ENCODE results near the gene MATK. TPM values are rescaled to one million over a fixed set of nuclear protein-coding genes. Genes with fewer than 3 reads are reported as not detected.
A peak's percentile ranks its signal among the peaks of the same experiment; 100 is the strongest.

The MATK gene, protein sequence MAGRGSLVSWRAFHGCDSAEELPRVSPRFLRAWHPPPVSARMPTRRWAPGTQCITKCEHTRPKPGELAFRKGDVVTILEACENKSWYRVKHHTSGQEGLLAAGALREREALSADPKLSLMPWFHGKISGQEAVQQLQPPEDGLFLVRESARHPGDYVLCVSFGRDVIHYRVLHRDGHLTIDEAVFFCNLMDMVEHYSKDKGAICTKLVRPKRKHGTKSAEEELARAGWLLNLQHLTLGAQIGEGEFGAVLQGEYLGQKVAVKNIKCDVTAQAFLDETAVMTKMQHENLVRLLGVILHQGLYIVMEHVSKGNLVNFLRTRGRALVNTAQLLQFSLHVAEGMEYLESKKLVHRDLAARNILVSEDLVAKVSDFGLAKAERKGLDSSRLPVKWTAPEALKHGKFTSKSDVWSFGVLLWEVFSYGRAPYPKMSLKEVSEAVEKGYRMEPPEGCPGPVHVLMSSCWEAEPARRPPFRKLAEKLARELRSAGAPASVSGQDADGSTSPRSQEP
- 10 to 100 TPM; 12.7 to 13.7 TPM for total RNA-seq

DNA sequence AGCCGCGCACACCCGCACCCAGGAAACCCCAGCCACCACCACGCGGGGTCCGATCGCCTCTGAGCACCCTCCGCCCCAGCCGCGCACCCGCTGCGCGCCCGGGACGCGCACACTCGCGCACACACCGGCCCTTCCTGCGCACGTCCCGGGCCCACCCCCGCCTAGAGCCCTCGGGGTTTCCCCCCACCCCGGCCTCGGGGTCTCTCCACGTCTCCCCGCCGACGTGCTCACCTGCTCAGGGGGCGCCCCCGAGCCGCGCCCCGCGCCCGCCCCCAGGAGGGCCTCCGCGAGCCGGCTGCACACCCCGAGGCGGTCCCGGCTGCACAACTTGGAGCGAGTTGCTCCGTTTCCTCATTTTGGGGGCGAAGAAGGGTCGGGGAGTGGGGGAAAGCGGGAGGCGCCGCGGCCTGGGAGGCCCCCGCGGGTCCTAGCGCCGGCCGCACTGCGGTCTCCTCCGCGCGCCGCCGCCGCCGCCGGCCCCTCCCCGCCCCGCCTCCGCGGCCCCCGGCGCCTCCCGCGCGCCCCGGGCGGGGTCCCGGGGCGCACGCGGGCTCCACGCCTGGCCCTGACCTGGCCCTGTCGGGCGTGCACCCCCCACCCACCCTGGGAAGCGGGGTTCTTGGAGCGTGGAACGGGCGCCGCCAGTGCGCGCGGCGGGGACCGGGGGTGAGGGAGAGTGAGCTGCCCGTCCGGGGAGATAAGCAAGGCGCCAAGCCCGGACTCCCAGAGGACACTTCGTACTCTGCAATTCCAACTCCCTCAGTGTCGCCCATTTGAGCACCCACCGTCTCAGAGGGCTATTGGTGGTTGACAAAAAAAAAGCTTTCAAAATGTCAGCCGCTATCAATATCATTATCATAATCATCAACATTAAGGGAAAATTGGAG is at the start of gene MATK:
Gene MATK (minus strand): TSS at position 444 of the 887 bp plus-strand sequence. CDS start 1,246 bp downstream, outside the sequence.
- Mint-ChIP-seq H3K27ac (no peak within 1 kb of the TSS), H3K36me3 (ENCODE audit: low read depth) (peaks cover 27% of the 10 kb centered on the region), H3K4me1 (ENCODE audit: low read depth) (peaks cover 7% of the 10 kb centered on the region), H3K4me3 (peak within 1 kb of the TSS; percentile 79), H3K9me3 (peaks cover 16% of the 10 kb centered on the region), H3K27me3 (ENCODE audit: low read depth) (no peaks in the 10 kb centered on the region)
- DNase-seq, result peak; percentile 14
- intact Hi-C loops (cut with micrococcal nuclease), result no loop called here
- CTCF ChIA-PET, result interaction anchor here (0.6 to 1.1 kb wide), 2 partner anchors 22 to 36 kb away, joined by 3 to 4 read pairs; no protein-coding TSS in a partner anchor

DNA sequence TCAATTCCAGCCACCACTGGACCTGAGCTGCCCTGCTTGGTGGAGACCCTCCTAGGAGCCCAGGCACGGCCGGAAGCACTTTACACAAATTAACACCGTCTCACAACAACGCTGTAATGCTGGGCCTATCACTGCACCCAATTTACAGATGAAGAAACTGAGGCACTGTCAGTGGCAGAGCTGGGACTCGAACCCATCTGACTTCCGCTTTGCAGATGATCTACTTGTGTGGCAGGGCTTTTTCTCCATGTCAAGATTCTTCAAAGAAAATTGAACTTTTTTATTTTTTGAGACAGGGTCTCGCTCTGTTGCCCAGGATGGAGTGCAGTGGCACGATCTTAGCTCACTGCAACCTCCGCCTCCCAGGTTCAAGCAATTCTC is 48.9 kb upstream of the MATK start:
- peaks cover 4% of the 10 kb centered on the region for H3K4me1 Mint-ChIP-seq (ENCODE audit: low read depth)
- H3K27me3 Mint-ChIP-seq (ENCODE audit: low read depth), result no peaks in the 10 kb centered on the region
- no peaks in the 10 kb centered on the region for H3K36me3 Mint-ChIP-seq (ENCODE audit: low read depth)
- CTCF ChIA-PET, result interaction anchor here (0.8 to 1.2 kb wide), 2 partner anchors 8 to 14 kb away, joined by 3 to 4 read pairs; no protein-coding TSS in a partner anchor
- intact Hi-C loops (cut with micrococcal nuclease), result no loop called here
- no peak overlapping the region for H3K4me3 Mint-ChIP-seq
- H3K27ac Mint-ChIP-seq, result no peak overlapping the region
- no peak for DNase-seq
- H3K9me3 Mint-ChIP-seq, result peaks cover 10% of the 10 kb centered on the region

DNA sequence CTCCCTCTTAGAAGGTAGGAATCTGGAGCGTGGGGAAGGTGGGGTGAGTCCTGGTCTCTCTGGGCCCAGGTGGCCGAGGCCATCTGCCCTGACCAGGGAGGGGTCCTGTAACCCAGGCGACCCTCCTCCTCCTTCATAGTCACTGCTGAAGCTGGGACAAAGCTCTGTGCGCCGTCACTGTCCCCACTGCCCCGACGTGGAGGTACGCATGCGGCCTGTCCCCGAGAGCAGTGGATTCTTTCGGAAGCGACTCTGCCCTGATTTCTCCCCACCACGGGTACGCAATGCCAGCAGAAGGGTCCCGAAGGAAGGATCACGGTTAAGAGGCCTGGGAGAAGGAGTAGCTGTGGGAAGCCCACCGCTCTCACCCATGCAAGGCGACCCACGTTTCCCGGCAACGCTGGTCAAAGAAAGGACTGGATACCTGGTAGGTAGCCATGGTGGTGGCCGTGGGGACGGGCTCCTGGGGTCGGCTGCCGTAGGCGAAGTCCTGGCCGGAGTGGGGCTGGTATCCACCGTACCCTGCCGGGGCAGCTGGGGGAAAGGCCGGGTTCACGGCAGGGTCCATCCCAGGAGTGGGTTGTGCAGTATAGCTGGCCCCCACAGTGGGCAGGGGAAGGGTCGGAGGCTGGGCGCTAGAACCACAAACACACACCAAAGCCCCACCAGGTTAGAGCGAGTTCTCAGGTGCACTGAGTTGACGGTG is 48.3 kb upstream of the MATK start:
- intact Hi-C loops (cut with micrococcal nuclease), result no loop called here
- no peaks in the 10 kb centered on the region for H3K36me3 Mint-ChIP-seq (ENCODE audit: low read depth)
- peaks cover 4% of the 10 kb centered on the region for H3K4me1 Mint-ChIP-seq (ENCODE audit: low read depth)
- H3K27me3 Mint-ChIP-seq (ENCODE audit: low read depth), result no peaks in the 10 kb centered on the region
- peaks cover 10% of the 10 kb centered on the region for H3K9me3 Mint-ChIP-seq
- no peak for DNase-seq
- CTCF ChIA-PET, result no interaction called here
- no peak overlapping the region for H3K4me3 Mint-ChIP-seq
- H3K27ac Mint-ChIP-seq, result no peak overlapping the region

DNA sequence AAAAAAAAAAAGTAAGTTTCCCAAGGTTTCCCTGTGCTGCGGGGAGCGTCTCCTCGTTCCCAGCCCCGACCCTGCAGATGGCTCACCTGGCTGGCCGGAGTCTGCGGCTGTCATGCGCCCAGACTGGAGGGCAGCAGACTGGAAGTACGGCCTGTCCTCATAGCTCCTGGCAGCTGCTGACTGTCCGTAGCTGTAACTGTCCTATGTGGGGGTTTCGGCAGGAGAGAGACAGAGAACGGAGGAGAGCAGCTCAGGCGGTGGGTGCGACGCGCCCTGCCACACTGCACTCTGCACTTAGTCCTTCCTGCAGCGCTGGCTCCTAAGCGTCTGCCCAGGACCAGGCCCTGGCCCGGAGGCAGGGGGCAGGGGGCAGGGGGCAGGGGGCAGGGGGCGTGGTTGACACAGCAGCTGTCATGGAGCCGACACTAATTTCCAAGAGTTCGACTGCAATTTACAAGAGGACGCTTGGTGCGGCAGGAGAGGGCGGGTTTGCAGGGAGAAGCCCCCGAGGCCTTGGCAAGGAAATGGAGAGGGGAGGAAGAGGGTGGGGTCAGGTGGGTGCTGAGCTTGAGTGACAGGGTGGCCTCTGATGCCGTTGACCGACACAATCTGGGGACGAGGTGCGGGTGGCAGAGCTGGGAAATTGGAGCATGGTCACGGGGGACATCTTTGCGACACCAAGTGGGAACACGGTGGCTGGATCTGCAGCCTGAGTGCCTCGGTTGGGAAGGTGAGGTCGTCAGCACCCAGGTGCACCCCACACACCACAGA is 47.6 kb upstream of the MATK start:
- H3K27me3 Mint-ChIP-seq (ENCODE audit: low read depth), result no peaks in the 10 kb centered on the region
- CTCF ChIA-PET, result no interaction called here
- H3K9me3 Mint-ChIP-seq, result peaks cover 10% of the 10 kb centered on the region
- intact Hi-C loops (cut with micrococcal nuclease), result no loop called here
- H3K27ac Mint-ChIP-seq, result no peak overlapping the region
- no peak for DNase-seq
- no peak overlapping the region for H3K4me3 Mint-ChIP-seq
- H3K36me3 Mint-ChIP-seq (ENCODE audit: low read depth), result no peaks in the 10 kb centered on the region
- H3K4me1 Mint-ChIP-seq (ENCODE audit: low read depth), result peaks cover 4% of the 10 kb centered on the region

DNA sequence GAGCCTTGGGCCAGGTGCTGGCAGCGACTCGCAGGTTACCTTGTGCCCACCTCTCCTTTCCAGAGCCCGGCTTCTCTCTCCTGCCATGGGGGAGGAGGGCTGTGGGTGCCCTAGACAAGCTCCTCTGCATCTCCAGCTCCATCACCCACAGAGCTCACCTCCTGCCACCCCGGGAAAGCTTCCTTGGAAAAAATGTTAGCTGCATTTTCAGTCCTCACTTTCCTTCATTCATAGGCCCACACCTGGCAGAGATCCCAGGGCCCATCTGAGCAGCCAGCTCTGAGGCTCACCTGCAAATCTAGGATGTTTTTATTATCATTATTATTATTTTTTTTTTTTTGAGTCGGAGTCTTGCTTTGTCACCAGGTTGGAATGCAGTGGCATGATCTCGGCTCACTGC is 45.8 kb upstream of the MATK start:
- intact Hi-C loops (cut with micrococcal nuclease), result no loop called here
- no peak overlapping the region for H3K27ac Mint-ChIP-seq
- CTCF ChIA-PET, result interaction anchor here (0.5 kb wide), 1 partner anchor 8 kb away, joined by 3 read pairs; no protein-coding TSS in a partner anchor
- H3K36me3 Mint-ChIP-seq (ENCODE audit: low read depth), result no peaks in the 10 kb centered on the region
- H3K4me1 Mint-ChIP-seq (ENCODE audit: low read depth), result peaks cover under 1% of the 10 kb centered on the region
- no peak for DNase-seq
- H3K9me3 Mint-ChIP-seq, result no peaks in the 10 kb centered on the region
- H3K27me3 Mint-ChIP-seq (ENCODE audit: low read depth), result no peaks in the 10 kb centered on the region
- H3K4me3 Mint-ChIP-seq, result no peak overlapping the region

DNA sequence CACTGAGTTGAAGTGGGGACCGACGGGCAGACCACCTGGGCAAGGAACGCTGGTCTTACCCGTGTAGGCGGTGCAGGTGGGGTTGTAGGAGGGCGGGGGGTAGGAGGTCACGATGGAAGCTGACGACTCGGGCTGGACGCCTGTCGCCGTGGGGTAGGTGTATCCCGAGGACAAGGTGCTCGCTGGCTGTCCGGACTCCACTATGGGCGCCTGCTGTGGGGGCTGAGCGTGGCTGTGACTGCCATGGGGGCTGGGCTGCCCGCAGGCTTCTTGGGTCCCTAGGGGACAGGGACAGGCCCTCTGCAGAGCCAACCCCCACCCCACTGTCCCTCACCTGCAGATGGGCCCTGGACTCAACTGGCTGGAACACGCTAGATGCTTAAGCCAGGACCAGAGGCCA is 45.4 kb upstream of the MATK start:
- Mint-ChIP-seq H3K4me3 (no peak overlapping the region), H3K36me3 (ENCODE audit: low read depth) (no peaks in the 10 kb centered on the region), H3K27ac (no peak overlapping the region), H3K27me3 (ENCODE audit: low read depth) (no peaks in the 10 kb centered on the region), H3K4me1 (ENCODE audit: low read depth) (no peaks in the 10 kb centered on the region), H3K9me3 (no peaks in the 10 kb centered on the region)
- DNase-seq, result no peak
- intact Hi-C loops (cut with micrococcal nuclease), result no loop called here
- CTCF ChIA-PET, result no interaction called here

DNA sequence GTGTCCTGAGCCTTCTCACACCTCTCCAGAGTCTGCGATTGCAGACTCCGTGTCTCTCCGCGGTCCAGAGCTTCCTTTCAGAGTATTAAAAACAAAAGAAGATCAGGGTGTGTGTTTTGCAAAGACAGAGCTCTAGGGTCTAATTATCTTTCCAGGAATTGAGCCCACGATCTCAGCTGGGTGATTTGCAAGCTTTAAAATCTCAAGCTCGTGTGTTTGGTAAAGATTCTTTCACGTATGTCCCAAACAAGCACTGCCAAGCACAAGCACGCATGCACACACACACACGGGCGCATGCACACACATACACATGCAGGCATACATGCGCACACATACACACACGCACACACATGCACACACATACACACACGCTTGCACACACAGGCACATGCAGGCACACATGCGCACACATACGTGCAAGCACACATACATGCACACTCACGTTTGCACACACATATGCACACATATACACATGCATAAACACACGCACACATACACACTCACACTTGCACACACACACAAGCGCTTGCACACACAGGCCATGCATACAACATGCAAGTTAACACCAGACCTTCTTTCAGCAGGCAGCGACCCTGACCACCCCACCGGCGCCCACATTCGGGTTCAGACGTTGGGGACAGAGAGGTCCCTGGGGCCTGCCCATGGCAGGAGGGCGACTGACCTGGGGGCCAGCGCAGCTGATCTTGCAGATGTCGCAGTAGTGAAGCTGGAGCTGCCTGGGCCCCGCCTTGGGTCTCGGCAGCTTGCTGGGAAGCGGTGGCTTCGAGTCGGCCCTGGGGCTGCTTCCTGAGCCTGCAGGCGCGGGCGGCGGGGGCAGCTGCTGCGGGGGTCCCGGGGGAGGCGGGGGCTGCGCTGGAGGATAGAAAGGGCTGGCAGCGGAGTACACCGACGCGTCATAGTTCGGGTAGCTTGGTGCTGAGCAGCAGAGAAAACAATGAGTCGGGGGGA is 44.7 kb upstream of the MATK start:
- DNase-seq, result no peak
- Mint-ChIP-seq H3K9me3 (no peaks in the 10 kb centered on the region), H3K27me3 (ENCODE audit: low read depth) (no peaks in the 10 kb centered on the region), H3K4me1 (ENCODE audit: low read depth) (no peaks in the 10 kb centered on the region), H3K27ac (no peak overlapping the region), H3K4me3 (no peak overlapping the region), H3K36me3 (ENCODE audit: low read depth) (no peaks in the 10 kb centered on the region)
- CTCF ChIA-PET, result interaction anchor here (1.6 kb wide), 1 partner anchor 9 kb away, joined by 5 read pairs; no protein-coding TSS in a partner anchor
- intact Hi-C loops (cut with micrococcal nuclease), result no loop called here

DNA sequence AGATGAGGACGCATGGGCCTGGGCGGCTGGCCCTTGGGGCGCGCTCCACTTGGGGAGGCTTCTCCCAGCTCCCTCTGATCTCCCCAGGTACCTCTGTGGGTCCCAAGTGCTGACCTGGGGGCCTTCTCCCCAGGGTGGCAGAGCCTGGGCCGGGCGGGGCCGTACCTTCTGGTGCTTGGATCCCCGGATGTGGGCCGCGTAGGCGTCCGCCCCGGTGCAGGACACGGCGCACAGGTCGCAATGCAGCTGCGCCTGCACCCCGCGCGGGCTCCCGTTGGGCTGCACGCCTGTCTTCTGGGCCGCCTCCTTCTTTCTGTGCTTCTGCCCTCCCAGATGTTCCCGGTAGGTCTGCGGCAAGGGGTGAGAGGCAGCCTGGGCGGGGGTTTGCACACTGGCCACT is 41.1 kb upstream of the MATK start:
- Mint-ChIP-seq H3K27ac (no peak overlapping the region), H3K27me3 (ENCODE audit: low read depth) (no peaks in the 10 kb centered on the region), H3K9me3 (no peaks in the 10 kb centered on the region), H3K36me3 (ENCODE audit: low read depth) (no peaks in the 10 kb centered on the region), H3K4me1 (ENCODE audit: low read depth) (no peaks in the 10 kb centered on the region), H3K4me3 (no peak overlapping the region)
- DNase-seq, result no peak
- CTCF ChIA-PET, result interaction anchor here (0.8 to 1.0 kb wide), 2 partner anchors 8 to 22 kb away, joined by 3 to 4 read pairs; no protein-coding TSS in a partner anchor
- intact Hi-C loops (cut with micrococcal nuclease), result no loop called here

DNA sequence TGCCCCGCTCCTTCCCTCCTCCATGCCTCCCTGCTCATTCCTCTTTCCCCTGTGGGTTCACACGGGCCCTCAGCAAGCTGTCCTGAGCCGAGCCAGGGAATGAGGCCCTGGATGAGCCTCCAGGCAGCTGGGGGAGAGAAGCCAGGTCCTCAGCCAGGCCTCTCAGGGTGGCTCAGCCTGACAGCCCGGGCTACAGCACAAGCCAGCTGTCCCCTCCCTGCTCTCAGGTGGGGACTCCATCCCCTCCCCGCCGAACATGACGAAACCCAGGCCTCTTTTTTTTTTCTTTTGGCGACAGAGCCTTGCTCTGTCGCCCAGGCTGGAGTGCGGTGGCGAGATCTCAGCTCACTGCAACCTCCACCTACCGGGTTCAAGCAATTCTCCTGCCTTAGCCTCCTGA is 40.0 kb upstream of the MATK start:
- Mint-ChIP-seq H3K4me1 (ENCODE audit: low read depth) (peaks cover 9% of the 10 kb centered on the region), H3K36me3 (ENCODE audit: low read depth) (no peaks in the 10 kb centered on the region), H3K9me3 (no peaks in the 10 kb centered on the region), H3K4me3 (no peak overlapping the region), H3K27ac (no peak overlapping the region), H3K27me3 (ENCODE audit: low read depth) (no peaks in the 10 kb centered on the region)
- CTCF ChIA-PET, result no interaction called here
- intact Hi-C loops (cut with micrococcal nuclease), result no loop called here
- DNase-seq, result no peak

DNA sequence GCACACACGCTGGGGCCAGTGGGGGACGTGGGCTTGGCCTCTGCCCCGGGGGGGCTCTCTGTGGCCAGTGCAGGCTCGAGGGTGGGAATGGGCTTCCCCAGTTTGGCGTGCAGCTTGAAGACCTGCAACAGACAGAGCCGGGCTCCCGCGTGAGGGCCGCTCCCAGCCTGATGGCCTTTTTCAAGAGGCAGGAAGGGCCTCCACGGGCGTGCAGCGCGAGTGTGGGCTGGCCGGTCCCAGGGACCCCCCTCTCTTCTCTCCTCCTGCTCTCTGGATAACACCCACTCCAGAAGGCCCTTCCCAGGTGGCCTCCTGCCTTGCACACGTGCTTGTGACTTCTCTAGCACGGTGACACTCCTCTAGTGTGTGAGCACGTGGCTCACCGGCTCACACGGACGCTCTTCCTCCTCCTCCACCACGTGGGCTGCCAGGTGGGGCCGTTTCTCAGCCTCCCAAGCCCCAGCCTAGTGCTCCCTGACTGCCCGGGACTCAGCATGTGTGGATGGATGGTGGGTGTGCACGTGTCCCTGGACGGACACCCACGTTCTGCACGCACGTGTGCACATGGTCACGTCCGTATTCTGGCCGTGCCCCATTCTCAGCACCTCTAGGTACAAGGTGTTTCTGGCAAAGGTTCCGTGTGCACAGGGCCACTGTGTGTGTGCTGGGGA is 39.2 kb upstream of the MATK start:
- CTCF ChIA-PET, result no interaction called here
- DNase-seq, result no peak
- H3K27ac Mint-ChIP-seq, result no peak overlapping the region
- intact Hi-C loops (cut with micrococcal nuclease), result no loop called here
- H3K36me3 Mint-ChIP-seq (ENCODE audit: low read depth), result no peaks in the 10 kb centered on the region
- peaks cover 11% of the 10 kb centered on the region for H3K4me1 Mint-ChIP-seq (ENCODE audit: low read depth)
- H3K9me3 Mint-ChIP-seq, result no peaks in the 10 kb centered on the region
- H3K27me3 Mint-ChIP-seq (ENCODE audit: low read depth), result no peaks in the 10 kb centered on the region
- H3K4me3 Mint-ChIP-seq, result no peak overlapping the region
